22Rv1 (cell line): ENCODE measurements around the gene CCDC146.
"Not testable (repeated sequence)": the region's sequence is repeated elsewhere in the genome, so short reads cannot be mapped to it uniquely, and the experiment has no call there.

ENCODE experiments used
- CTCF ChIP-seq: fragments of 450-650 bp; IDR thresholded peaks from 2 replicates; pipeline ENCODE4 v1.5.1; 2017; ENCODE audit warnings: mild to moderate bottlenecking
- ZFX ChIP-seq: fragments of 450-650 bp; IDR thresholded peaks from 2 replicates; pipeline ENCODE4 v1.6.1; 2017; ENCODE audit warnings: antibody characterized with exemption, borderline replicate concordance

DNA sequence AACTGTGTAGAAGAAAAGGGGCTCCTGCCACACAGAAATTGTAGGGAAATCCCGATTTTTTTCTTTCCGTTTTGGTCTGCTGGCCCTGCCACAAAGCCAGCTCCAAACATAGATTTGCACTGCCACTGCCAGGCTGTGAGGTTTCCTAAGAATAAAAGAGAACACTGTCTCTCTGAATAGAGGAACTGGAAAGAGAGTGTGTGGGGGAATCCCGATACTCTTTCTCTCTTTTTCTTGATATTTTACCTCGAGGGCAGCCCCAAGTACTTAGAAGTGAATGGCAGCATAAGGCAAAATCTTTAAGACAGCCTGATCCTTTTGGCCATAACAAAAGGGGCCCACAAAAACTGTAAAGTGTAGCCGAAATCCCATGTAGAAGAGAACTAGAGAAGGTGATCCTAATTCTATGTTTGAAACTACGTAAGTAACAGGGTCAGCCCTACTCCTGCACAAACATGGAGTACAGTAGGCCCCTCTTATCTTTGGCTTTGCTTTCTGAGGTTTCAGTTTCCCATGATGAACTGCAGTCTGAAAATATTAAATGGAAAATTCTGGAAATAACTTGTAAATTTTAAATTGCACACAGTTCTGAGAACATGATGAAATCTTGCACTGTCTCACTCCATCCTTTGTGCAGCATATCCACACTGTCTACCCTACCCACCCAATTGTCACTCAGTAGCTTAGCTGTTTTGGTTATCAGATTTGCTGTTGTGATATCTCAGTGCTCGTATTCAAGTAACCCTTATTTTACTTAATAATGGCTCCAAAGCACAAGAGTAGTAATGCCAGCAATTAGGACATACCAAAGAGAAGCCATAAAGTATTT lies 6.4 kb downstream of the CCDC146 start:
- TF ChIP-seq CTCF, ZFX: not testable (repeated sequence)
